SK-N-SH (cell line): ENCODE results near the gene ZDHHC14. TPM values are rescaled to one million over a fixed set of nuclear protein-coding genes. Genes with fewer than 3 reads are reported as not detected.

Experiments
- CTCF ChIA-PET: fragments of 300-600, 350-600 bp; formaldehyde crosslinking; extraction: SDS; loops from one replicate; lab custom pipeline; 2021; lab: Yijun Ruan, JAX
- POLR2A ChIA-PET: fragments of 350-600 bp; sonication (Branson Sonifier 250); formaldehyde crosslinking; extraction: SDS; loops from one replicate; lab custom pipeline; 2020; ENCODE audit warnings: antibody characterized with exemption, inconsistent platforms; lab: Yijun Ruan, JAX
- DNase-seq: peaks from one replicate; pipeline ENCODE4 v3.0.0; 2012
- H2AFZ ChIP-seq: fragments of 200-600 bp; sonication (generic); 2 replicates; pipeline ENCODE4 v1.8.1; 2016; ENCODE audit warnings: antibody characterized with exemption, mild to moderate bottlenecking, low read depth
- H3F3A ChIP-seq: fragments of 200-600 bp; sonication (generic); replicated peaks from 2 replicates; pipeline ENCODE3; 2016; ENCODE audit warnings: antibody characterized with exemption, mild to moderate bottlenecking; ENCODE audit not compliant: insufficient read depth
- H3K27ac ChIP-seq, 2 experiments: fragments of 200-500 bp in 1 of 2; fragments of 200-600 bp in 1 of 2; sonication (Bioruptor generic) in 1 of 2; sonication (generic), shearing (Covaris generic) in 1 of 2; 2 replicates each; pipeline versions ENCODE4 v1.5.1 to v1.6.1; 2014 to 2016; ENCODE audit warnings: low read depth in 2 of 2, inconsistent platforms in 1 of 2, low read length in 1 of 2, mild to moderate bottlenecking in 1 of 2, mixed read lengths in 1 of 2
- H3K27me3 ChIP-seq: fragments of 200-600 bp; sonication (generic), shearing (Covaris generic); 2 replicates; pipeline ENCODE4 v1.6.1; 2016; ENCODE audit warnings: mixed run types; ENCODE audit not compliant: insufficient read depth
- H3K36me3 ChIP-seq, 2 experiments: fragments of 200-500 bp in 1 of 2; fragments of 200-600 bp in 1 of 2; sonication (Bioruptor generic) in 1 of 2; sonication (generic) in 1 of 2; replicated peaks in 1 of 2; 2 replicates each; pipeline versions ENCODE3 to v1.5.1; 2014 to 2016; ENCODE audit warnings: low read length in 1 of 2, mild to moderate bottlenecking in 1 of 2; ENCODE audit not compliant: insufficient read depth in 2 of 2, control insufficient read depth in 1 of 2
- H3K4me1 ChIP-seq, 2 experiments: fragments of 200-500 bp in 1 of 2; fragments of 200-600 bp in 1 of 2; sonication (Bioruptor generic) in 1 of 2; sonication (generic), shearing (Covaris generic) in 1 of 2; 2 replicates each; pipeline versions ENCODE4 v1.5.1 to v1.6.1; 2014 to 2016; ENCODE audit warnings: low read depth in 1 of 2, low read length in 1 of 2, mixed run types in 1 of 2; ENCODE audit not compliant: insufficient read depth in 2 of 2, control insufficient read depth in 1 of 2
- H3K4me2 ChIP-seq: fragments of 200-600 bp; sonication (generic), shearing (Covaris generic); 2 replicates; pipeline ENCODE4 v1.6.1; 2017; ENCODE audit warnings: mixed run types
- H3K4me3 ChIP-seq, 2 experiments: fragments of 200-500 bp in 1 of 2; fragments of 200-600 bp in 1 of 2; sonication (Bioruptor generic) in 1 of 2; sonication (generic), shearing (Covaris generic) in 1 of 2; 2 replicates each; pipeline versions ENCODE4 v1.5.1 to v1.8.1; 2014 to 2016; ENCODE audit warnings: low read depth in 2 of 2, inconsistent platforms in 1 of 2, low read length in 1 of 2, mild to moderate bottlenecking in 1 of 2, mixed read lengths in 1 of 2, moderate library complexity in 1 of 2
- H3K79me2 ChIP-seq: fragments of 200-600 bp; sonication (generic); 2 replicates; pipeline ENCODE4 v1.8.1; 2017; ENCODE audit warnings: mild to moderate bottlenecking; ENCODE audit not compliant: insufficient read depth
- H3K9ac ChIP-seq: fragments of 200-600 bp; sonication (generic); 2 replicates; pipeline ENCODE4 v1.6.1; 2017; ENCODE audit warnings: mixed run types
- H3K9me2 ChIP-seq: fragments of 200-600 bp; sonication (generic); 2 replicates; pipeline ENCODE4 v1.6.1; 2017; ENCODE audit warnings: mixed run types
- H3K9me3 ChIP-seq: fragments of 200-600 bp; sonication (generic); 2 replicates; pipeline ENCODE4 v1.6.1; 2017; ENCODE audit warnings: mixed run types, mild to moderate bottlenecking, moderate library complexity
- H4K20me1 ChIP-seq: fragments of 200-600 bp; sonication (generic); 2 replicates; pipeline ENCODE4 v1.6.1; 2017; ENCODE audit warnings: mild to moderate bottlenecking, mixed run types; ENCODE audit not compliant: insufficient read depth
- ELF1 ChIP-seq: IDR thresholded peaks from 2 replicates; pipeline ENCODE4 v1.4.0; 2012
- EZH2phosphoT487 ChIP-seq: fragments of 200-600 bp; sonication (generic); IDR thresholded peaks from 2 replicates; pipeline ENCODE4 v1.6.1; 2017; ENCODE audit warnings: low read depth, mixed run types, mild to moderate bottlenecking, antibody characterized with exemption, moderate library complexity, borderline replicate concordance
- FOSL2 ChIP-seq: IDR thresholded peaks from 2 replicates; pipeline ENCODE4 v1.4.0; 2012; ENCODE audit warnings: low read depth, mild to moderate bottlenecking, moderate library complexity, borderline replicate concordance
- FOXM1 ChIP-seq: IDR thresholded peaks from 2 replicates; pipeline ENCODE4 v1.4.0; 2012; ENCODE audit warnings: low read depth, mild to moderate bottlenecking
- IRF3 ChIP-seq: fragments of 150-350 bp; IDR thresholded peaks from 2 replicates; pipeline ENCODE4 v1.6.1; 2016; ENCODE audit warnings: mild to moderate bottlenecking, low read depth, low read length
- JUND ChIP-seq: IDR thresholded peaks from 2 replicates; pipeline ENCODE4 v1.4.0; 2012
- MEF2A ChIP-seq: IDR thresholded peaks from 2 replicates; pipeline ENCODE4 v1.4.0; 2012; ENCODE audit warnings: low read depth, borderline replicate concordance
- NFIC ChIP-seq: IDR thresholded peaks from 2 replicates; pipeline ENCODE4 v1.4.0; 2012; ENCODE audit warnings: borderline replicate concordance
- NRF1 ChIP-seq: IDR thresholded peaks from 2 replicates; pipeline ENCODE4 v1.6.1; 2012; ENCODE audit warnings: low read depth, mild to moderate bottlenecking, low read length
- PBX3 ChIP-seq: IDR thresholded peaks from 2 replicates; pipeline ENCODE4; 2012
- RAD21 ChIP-seq: IDR thresholded peaks from 2 replicates; pipeline ENCODE4 v1.6.1; 2012; ENCODE audit warnings: mild to moderate bottlenecking, low read length
- RCOR1 ChIP-seq: fragments of 150-350 bp; IDR thresholded peaks from 2 replicates; pipeline ENCODE4 v1.6.1; 2017; ENCODE audit warnings: antibody characterized with exemption, low read length
- REST ChIP-seq: IDR thresholded peaks from 2 replicates; pipeline ENCODE4 v1.6.1; 2012; ENCODE audit warnings: mild to moderate bottlenecking, low read depth, low read length, moderate library complexity
- SMC3 ChIP-seq: IDR thresholded peaks from 2 replicates; pipeline ENCODE4 v1.6.1; 2012; ENCODE audit warnings: low read depth, low read length, improper control_type of control experiment
- TAF1 ChIP-seq: IDR thresholded peaks from 2 replicates; pipeline ENCODE4 v1.6.1; 2012; ENCODE audit warnings: low read depth, mild to moderate bottlenecking, low read length, moderate library complexity, borderline replicate concordance
- TCF12 ChIP-seq: IDR thresholded peaks from 2 replicates; pipeline ENCODE4 v1.4.0; 2012
- TEAD4 ChIP-seq: IDR thresholded peaks from 2 replicates; pipeline ENCODE4 v1.4.0; 2012; ENCODE audit warnings: mild to moderate bottlenecking, borderline replicate concordance; ENCODE audit not compliant: insufficient read depth
- ZBTB33 ChIP-seq: IDR thresholded peaks from 2 replicates; pipeline ENCODE4 v1.4.0; 2012; ENCODE audit warnings: low read depth, borderline replicate concordance
- WGBS: methylation state at CpG from one replicate; pipeline ENCODE4 v1.1.6; 2017; ENCODE audit warnings: low lambda C conversion rate; 5-methylcytosine and 5-hydroxymethylcytosine counted together
- polyA plus RNA-seq, 3 experiments: library from polyadenylated mRNA; depleted of rRNA; stranded (reverse); fragments of >200 nt; gene quantifications; 2 replicates each; pipeline ENCODE4 v1.2.3, GENCODE V29; 2012
- TF ChIP-seq, protein P1 (sequence below): fragments of 150-350 bp; IDR thresholded peaks from 2 replicates; pipeline ENCODE4 v1.6.1; 2017; ENCODE audit warnings: antibody characterized with exemption, low read length, low read depth, borderline replicate concordance

ZDHHC14 gene
- polyA plus RNA-seq, 1 of the 3 experiments (the other 2 are of a cell fraction): 5.4 TPM

DNA sequence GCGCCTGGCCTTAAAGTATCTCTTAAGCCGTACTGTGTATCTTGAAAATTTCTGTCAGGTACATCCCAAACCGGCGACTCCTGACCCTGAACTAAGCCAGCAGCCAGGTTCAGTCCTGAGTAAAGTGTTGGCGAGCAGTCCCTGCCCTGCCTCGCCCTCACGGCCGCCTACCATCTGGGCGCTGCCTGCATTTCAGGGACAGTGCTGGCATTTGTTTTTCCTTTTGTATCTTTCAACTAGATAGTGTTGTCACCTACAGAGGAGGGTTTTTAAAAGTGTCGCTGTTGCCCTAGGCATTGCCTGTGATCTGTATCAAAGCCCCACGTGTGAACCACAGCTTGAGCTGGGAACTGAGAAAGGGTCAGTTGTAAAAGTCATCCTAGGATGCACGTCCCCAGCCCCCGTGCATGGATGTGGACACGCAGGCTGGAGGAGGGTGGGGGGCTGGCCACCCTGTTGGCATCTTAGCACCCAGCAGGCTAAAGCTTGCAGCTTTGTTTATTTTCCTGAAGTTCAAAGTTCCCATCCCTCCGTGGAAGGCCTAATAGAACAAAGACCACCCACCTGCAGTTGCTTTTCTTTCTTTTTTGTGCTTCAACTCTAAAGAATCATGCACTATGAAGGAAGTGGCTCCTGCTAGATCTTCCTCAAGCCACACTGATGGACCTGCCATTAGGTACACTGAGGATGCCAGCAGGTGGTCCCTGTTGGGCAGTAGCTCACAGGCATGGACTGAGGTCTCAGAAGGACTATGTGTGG lies 136.8 kb downstream of the ZDHHC14 start:
- no peaks in the 10 kb centered on the region for H3K79me2 ChIP-seq
- H3K4me1 ChIP-seq: no peaks in the 10 kb centered on the region; a peak in 1 of 4 replicates
- no peak for DNase-seq
- WGBS: 89% methylated on average over 15 of the region's 15 CpGs
- no peak overlapping the region for H3K27ac ChIP-seq
- no peaks in the 10 kb centered on the region for H3K36me3 ChIP-seq
- no peaks in the 10 kb centered on the region for H4K20me1 ChIP-seq
- peaks cover 4% of the 10 kb centered on the region for H3F3A ChIP-seq
- no peaks in the 10 kb centered on the region for H3K27me3 ChIP-seq
- POLR2A ChIA-PET: no interaction called here
- no peak overlapping the region for H3K4me3 ChIP-seq
- H3K9ac ChIP-seq: no peak overlapping the region
- no peaks in the 10 kb centered on the region for H3K9me3 ChIP-seq
- TF ChIP-seq IRF3: no peak
- TF ChIP-seq TAF1: no peak
- TF ChIP-seq SMC3: no peak
- TF ChIP-seq FOXM1: no peak
- no peak for TF ChIP-seq RAD21
- TF ChIP-seq TCF12: no peak
- no peak for TF ChIP-seq TEAD4
- TF ChIP-seq MEF2A: no peak
- TF ChIP-seq NFIC: no peak
- TF ChIP-seq, protein P1, sequence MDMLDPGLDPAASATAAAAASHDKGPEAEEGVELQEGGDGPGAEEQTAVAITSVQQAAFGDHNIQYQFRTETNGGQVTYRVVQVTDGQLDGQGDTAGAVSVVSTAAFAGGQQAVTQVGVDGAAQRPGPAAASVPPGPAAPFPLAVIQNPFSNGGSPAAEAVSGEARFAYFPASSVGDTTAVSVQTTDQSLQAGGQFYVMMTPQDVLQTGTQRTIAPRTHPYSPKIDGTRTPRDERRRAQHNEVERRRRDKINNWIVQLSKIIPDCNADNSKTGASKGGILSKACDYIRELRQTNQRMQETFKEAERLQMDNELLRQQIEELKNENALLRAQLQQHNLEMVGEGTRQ: no peak
- TF ChIP-seq NRF1: no peak
- TF ChIP-seq FOSL2: no peak
- TF ChIP-seq ELF1: no peak
- TF ChIP-seq PBX3: no peak
- no peak for TF ChIP-seq ZBTB33
- TF ChIP-seq REST: no peak
- TF ChIP-seq JUND: no peak
- TF ChIP-seq RCOR1: no peak
- no peak for TF ChIP-seq EZH2phosphoT487
- H3K9me2 ChIP-seq: no peaks in the 10 kb centered on the region
- H2AFZ ChIP-seq: no peak overlapping the region
- no peak overlapping the region for H3K4me2 ChIP-seq
- CTCF ChIA-PET: no interaction called here
